Panc1 (cell line): ENCODE results near the gene EVI2B. TPM values are rescaled to one million over a fixed set of nuclear protein-coding genes. Genes with fewer than 3 reads are reported as not detected.

Source experiments
- total RNA-seq: library from RNA; stranded (reverse); gene quantifications from one replicate; pipeline ENCODE4 v1.2.1, GENCODE V29; 2021; ENCODE audit not compliant: unreplicated experiment

The EVI2B gene
- total RNA-seq, 1 experiment from 2014 or later = 0.08 TPM

Other genes with a start within 250 kb of the EVI2B start
- gene NF1, start 219.1 kb downstream of the EVI2B start, total RNA-seq = 82.5 TPM
- gene OMG, start 16.8 kb downstream of the EVI2B start, total RNA-seq = not detected
- gene EVI2A, start 7.6 kb upstream of the EVI2B start, total RNA-seq = not detected
- 10.8 TPM for gene RAB11FIP4, start 77.6 kb upstream of the EVI2B start, total RNA-seq